ENCODE measurements around the gene SPATA1. TPM values are rescaled to one million over a fixed set of nuclear protein-coding genes. Genes with fewer than 3 reads are reported as not detected.
A peak's percentile ranks its signal among the peaks of the same experiment; 100 is the strongest.

SPATA1 gene
- total and polyA plus RNA-seq, 2 donors (not counting 1 experiment from before 2014, with no cell fraction given): 0.73 to 8.6 TPM

DNA sequence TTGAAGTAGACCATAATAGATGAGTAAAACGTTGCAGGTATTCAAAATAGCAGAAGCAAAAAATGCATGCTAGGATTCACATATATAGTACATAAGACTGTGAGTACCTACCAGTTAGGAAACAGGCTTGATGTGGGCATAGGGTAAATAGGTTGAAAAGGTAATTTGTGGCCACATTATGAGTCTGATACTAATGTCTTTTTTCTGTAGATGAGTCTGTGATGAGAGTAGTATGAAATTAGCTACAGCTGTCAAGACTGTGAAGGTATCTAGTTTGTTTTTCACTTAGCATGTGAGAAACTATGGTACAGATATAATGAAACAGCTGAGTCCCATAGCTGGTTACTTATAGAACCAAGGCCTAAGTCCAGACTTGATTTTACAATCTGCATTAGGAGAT is 12.4 kb upstream of the SPATA1 start:
- Histone ChIP-seq H3K4me3 (ENCODE audit: control extremely low read depth in 1 of 5, extremely low read depth in 1 of 5, insufficient read depth in 1 of 5, low read depth in 2 of 5, low read length in 4 of 5) (no peak overlapping the region), H3K79me2 (ENCODE audit: control insufficient read depth, insufficient read depth, low read length) (peaks cover 2% of the 10 kb centered on the region), H2AFZ (ENCODE audit: insufficient read depth, low read depth, low read length, poor library complexity, severe bottlenecking) (no peak overlapping the region), H3K9me3 (ENCODE audit: control extremely low read depth in 1 of 3, control insufficient read depth in 2 of 3, insufficient read depth in 1 of 3, low read length in 2 of 3) (no peaks in the 10 kb centered on the region), H3K27ac (ENCODE audit: low read length in 2 of 2) (no peak overlapping the region), H3K4me1 (ENCODE audit: control insufficient read depth in 2 of 2, insufficient read depth in 2 of 2, low read length in 2 of 2) (peaks cover 4 to 8% of the 10 kb centered on the region in 2 donors), H3K36me3 (replicated peaks in 1 of 2; ENCODE audit: control extremely low read depth in 1 of 2, control insufficient read depth in 1 of 2, extremely low read depth in 1 of 2, insufficient read depth in 2 of 2, low read length in 1 of 2) (peaks cover 13 to 84% of the 10 kb centered on the region in 2 experiments), H3K27me3 (replicated peaks in 1 of 4; ENCODE audit: control extremely low read depth in 1 of 4, control insufficient read depth in 3 of 4, insufficient read depth in 4 of 4, low read length in 3 of 4) (no peaks in the 10 kb centered on the region), H3K9ac (ENCODE audit: low read length) (no peak overlapping the region), H3K4me2 (replicated peaks; ENCODE audit: low read depth, low read length, poor library complexity, severe bottlenecking) (no peak overlapping the region), H4K20me1 (ENCODE audit: control insufficient read depth, insufficient read depth, low read length, poor library complexity, severe bottlenecking) (peaks cover 9% of the 10 kb centered on the region)
- DNase-seq (no peak), ATAC-seq (ENCODE audit: low read depth) (no peak)
- peak overlapping the region; percentile 15 for H3K27ac Mint-ChIP-seq
- H3K4me3 Mint-ChIP-seq: no peak overlapping the region
- peaks cover 8% of the 10 kb centered on the region for H3K4me1 Mint-ChIP-seq
- POLR2A ChIA-PET: no interaction called here
- no CpG with 5 or more reads among the region's 1 CpG for WGBS (ENCODE audit: insufficient coverage)
- CTCF ChIA-PET: interaction anchor here (0.9 kb wide), 1 partner anchor 126 kb away, joined by 3 read pairs; no protein-coding TSS in a partner anchor
- no peaks in the 10 kb centered on the region for H3K9me3 Mint-ChIP-seq (ENCODE audit: insufficient read depth)
- no peaks in the 10 kb centered on the region for H3K27me3 Mint-ChIP-seq
- intact Hi-C loops (cut with micrococcal nuclease): no loop called here
- no peak for TF ChIP-seq EZH2 (IDR thresholded peaks at IDR 0.05; ENCODE audit: borderline replicate concordance, insufficient read depth, low read depth, low read length, poor library complexity, severe bottlenecking)
- TF ChIP-seq, protein P1, sequence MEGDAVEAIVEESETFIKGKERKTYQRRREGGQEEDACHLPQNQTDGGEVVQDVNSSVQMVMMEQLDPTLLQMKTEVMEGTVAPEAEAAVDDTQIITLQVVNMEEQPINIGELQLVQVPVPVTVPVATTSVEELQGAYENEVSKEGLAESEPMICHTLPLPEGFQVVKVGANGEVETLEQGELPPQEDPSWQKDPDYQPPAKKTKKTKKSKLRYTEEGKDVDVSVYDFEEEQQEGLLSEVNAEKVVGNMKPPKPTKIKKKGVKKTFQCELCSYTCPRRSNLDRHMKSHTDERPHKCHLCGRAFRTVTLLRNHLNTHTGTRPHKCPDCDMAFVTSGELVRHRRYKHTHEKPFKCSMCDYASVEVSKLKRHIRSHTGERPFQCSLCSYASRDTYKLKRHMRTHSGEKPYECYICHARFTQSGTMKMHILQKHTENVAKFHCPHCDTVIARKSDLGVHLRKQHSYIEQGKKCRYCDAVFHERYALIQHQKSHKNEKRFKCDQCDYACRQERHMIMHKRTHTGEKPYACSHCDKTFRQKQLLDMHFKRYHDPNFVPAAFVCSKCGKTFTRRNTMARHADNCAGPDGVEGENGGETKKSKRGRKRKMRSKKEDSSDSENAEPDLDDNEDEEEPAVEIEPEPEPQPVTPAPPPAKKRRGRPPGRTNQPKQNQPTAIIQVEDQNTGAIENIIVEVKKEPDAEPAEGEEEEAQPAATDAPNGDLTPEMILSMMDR (IDR thresholded peaks at IDR 0.05): no peak

DNA sequence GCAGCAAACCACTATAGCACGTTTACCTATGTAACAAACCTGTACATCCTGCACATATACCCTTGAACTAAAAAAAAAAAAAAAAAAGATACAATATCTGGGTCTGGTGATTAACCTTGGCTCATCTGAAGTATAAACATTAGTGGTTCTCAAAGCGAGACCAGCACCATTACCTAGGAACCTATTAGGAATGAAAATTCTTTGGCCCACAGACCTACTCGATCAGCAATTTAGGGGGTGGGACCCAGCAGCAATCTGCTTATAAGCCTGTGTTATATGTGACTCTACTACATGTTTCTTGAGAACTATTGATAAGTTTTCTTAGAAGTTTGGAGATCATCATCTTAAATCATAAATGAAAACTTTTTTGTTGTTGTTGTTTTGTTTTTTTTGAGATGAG is 9.7 kb upstream of the SPATA1 start:
- no peak overlapping the region for H3K4me3 ChIP-seq (ENCODE audit: control extremely low read depth in 1 of 5, extremely low read depth in 1 of 5, insufficient read depth in 1 of 5, low read depth in 2 of 5, low read length in 4 of 5)
- CTCF ChIA-PET: no interaction called here
- TF ChIP-seq, protein P1 (IDR thresholded peaks at IDR 0.05): no peak
- TF ChIP-seq EZH2 (IDR thresholded peaks at IDR 0.05; ENCODE audit: borderline replicate concordance, insufficient read depth, low read depth, low read length, poor library complexity, severe bottlenecking): no peak

More for the DNA sequence above, 9.7 kb upstream of the SPATA1 start:
- no peak overlapping the region for H3K4me2 ChIP-seq (replicated peaks; ENCODE audit: low read depth, low read length, poor library complexity, severe bottlenecking)
- no peak overlapping the region for H3K27ac ChIP-seq (ENCODE audit: low read length in 2 of 2)
- Mint-ChIP-seq H3K27ac (no peak overlapping the region), H3K4me1 (peaks cover 13% of the 10 kb centered on the region), H3K4me3 (no peak overlapping the region), H3K27me3 (no peaks in the 10 kb centered on the region), H3K9me3 (ENCODE audit: insufficient read depth) (no peaks in the 10 kb centered on the region)
- peaks cover 4 to 8% of the 10 kb centered on the region in 2 donors for H3K4me1 ChIP-seq (ENCODE audit: control insufficient read depth in 2 of 2, insufficient read depth in 2 of 2, low read length in 2 of 2)
- no CpG with 5 or more reads among the region's 3 CpGs for WGBS (ENCODE audit: insufficient coverage)
- no peak for ATAC-seq (ENCODE audit: low read depth)
- H2AFZ ChIP-seq (ENCODE audit: insufficient read depth, low read depth, low read length, poor library complexity, severe bottlenecking): no peak overlapping the region
- POLR2A ChIA-PET: no interaction called here
- H3K27me3 ChIP-seq (replicated peaks in 1 of 4; ENCODE audit: control extremely low read depth in 1 of 4, control insufficient read depth in 3 of 4, insufficient read depth in 4 of 4, low read length in 3 of 4): no peaks in the 10 kb centered on the region
- intact Hi-C loops (cut with micrococcal nuclease): no loop called here
- H3K36me3 ChIP-seq (replicated peaks in 1 of 2; ENCODE audit: control extremely low read depth in 1 of 2, control insufficient read depth in 1 of 2, extremely low read depth in 1 of 2, insufficient read depth in 2 of 2, low read length in 1 of 2): peaks cover 5 to 78% of the 10 kb centered on the region in 2 experiments
- H3K9ac ChIP-seq (ENCODE audit: low read length): no peak overlapping the region
- DNase-seq: no peak
- no peaks in the 10 kb centered on the region for H4K20me1 ChIP-seq (ENCODE audit: control insufficient read depth, insufficient read depth, low read length, poor library complexity, severe bottlenecking)
- no peaks in the 10 kb centered on the region for H3K9me3 ChIP-seq (ENCODE audit: control extremely low read depth in 1 of 3, control insufficient read depth in 2 of 3, insufficient read depth in 1 of 3, low read length in 2 of 3)
- peaks cover 19% of the 10 kb centered on the region for H3K79me2 ChIP-seq (ENCODE audit: control insufficient read depth, insufficient read depth, low read length)

Measured in B cell (primary cell).